ENCODE results near the gene SMARCA4.
A peak's percentile ranks its signal among the peaks of the same experiment; 100 is the strongest.

The SMARCA4 gene

DNA sequence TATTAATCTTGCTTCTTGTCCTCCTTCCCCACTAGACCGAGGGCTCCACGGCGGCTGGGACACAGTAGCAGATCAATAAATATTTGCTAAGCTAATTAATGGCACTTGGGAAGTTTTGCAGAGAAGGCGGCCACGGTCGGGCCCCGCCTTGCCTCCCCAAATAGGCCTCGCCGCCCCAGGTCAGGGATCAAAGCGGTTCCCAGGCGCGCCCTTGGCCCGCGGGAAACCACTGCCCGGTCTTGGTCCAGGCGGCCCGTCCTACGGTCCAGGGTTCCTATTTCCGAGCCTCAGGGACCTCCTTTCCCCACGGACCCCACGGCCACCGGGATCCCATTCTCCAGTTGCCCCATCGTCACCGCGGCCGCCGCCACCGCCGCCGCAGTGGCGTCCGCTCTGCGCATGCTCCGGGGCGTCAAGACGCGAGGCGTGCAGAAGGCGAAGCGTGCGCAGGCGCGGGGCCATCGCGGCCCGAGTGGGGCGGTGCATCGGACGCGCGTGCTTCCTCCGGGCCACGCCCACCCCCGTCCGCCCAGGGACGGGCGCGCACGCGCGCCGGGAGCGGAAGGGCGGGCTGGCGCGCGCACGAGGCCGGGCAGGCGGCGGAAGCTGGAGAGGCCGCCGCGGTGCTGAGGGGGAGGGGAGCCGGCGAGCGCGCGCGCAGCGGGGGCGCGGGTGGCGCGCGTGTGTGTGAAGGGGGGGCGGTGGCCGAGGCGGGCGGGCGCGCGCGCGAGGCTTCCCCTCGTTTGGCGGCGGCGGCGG is at the start of gene SMARCA4:
TSS of gene SMARCA4 (plus strand) at position 717 of the 759 bp plus-strand sequence. CDS start 23,122 bp downstream, outside the sequence.
- FAIRE-seq = no peak

- FAIRE-seq = no peak
Observed at GRCh38 chr19:10911579-10912363, 49.1 kb upstream of the SMARCA4 start.

DNA sequence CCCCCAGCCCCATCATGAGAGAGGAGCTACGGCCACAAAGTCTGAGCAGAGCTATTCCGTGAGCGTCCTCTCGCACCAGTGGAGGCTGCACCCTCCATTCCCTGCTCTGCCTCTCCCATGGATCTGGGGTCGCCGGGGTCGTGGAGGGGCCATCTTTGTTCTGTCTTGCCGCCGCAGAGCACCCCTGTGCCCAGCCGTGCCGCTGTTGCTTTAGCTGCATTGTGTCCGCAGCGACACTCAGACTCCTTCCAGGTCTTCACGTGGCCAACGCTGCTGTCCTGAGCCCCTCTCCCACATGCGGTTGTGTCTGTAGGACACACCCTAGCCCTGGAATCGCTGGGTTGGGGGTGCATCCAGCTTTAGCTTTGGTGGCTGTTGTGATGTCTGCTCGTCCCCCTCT is 48.2 kb upstream of the SMARCA4 start:
- FAIRE-seq = no peak

DNA sequence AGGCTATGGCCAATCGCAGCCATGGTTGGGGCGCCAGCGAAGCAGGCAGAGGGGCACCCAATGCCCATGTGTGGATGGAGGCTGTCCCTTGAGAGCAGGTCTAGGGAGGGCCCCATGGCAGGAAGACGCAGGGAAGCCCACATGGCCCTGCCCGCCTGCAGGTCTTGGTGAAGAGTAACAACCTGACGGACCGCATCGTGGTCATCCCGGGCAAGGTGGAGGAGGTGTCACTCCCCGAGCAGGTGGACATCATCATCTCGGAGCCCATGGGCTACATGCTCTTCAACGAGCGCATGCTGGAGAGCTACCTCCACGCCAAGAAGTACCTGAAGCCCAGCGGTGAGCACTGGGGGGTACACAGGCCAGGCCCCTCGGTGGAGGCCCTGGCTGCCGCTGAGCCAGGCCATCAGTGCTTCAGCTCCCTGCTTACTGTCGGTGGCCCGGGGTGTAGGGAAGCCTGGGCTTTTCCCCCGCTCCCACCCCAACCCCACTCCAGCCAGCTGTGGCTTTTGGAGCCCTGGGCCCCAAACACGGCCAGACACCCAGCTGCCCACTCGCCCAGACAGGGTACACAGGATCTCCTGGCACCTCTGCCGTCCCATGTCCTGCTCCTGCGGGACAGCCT is 47.0 kb upstream of the SMARCA4 start:
- no peak for FAIRE-seq

DNA sequence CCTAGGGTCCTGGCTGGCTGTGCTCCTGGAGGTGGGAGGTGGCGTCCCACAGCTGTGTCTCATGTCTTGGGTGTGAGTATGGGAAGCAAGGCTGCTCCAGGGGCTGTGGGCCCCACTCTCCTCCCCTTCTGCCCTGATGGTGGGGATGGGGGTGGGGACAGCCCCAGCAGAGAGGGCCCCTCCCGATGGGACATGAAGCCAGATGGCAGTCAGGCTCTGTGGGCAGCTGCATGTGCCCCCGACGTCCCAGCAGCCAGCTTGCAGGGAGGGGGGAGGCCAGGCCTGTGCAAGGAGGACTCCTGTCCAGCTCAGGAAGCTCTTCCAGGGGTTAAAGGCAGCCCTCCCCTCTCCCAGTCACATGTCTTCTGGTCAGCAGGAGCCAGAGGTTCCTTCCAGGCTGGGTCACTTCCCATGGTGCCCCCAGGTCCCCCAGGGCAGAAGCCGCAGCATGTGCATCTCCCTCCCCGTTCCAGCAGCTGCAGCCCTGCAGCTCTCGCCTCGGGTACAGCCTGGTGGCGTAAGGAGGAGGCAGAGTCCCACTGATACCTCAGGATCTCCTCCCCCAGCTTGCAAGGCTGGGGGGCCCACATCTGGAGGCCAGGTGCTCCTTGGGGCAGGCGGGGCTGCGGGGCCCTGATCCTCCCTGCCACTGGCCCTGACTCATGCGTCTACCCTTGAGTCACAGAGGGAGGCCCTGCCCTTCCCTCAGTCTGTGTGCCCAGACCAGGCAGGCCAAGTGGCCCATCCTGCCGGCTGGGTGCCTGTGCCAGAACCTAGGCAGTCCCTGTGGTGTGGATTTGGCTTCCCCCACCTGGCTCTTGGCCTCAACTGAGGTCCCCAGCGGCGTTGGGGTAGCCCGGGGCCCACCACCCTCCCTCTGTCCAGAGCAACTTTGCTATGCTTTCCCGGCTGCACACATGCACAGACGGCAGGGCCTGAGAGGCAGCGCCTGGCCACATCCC is 45.4 kb upstream of the SMARCA4 start:
- FAIRE-seq = no peak

GRCh38 chr19:10916602-10917001 is 44.2 kb upstream of the SMARCA4 start:
- no peak for FAIRE-seq

DNA sequence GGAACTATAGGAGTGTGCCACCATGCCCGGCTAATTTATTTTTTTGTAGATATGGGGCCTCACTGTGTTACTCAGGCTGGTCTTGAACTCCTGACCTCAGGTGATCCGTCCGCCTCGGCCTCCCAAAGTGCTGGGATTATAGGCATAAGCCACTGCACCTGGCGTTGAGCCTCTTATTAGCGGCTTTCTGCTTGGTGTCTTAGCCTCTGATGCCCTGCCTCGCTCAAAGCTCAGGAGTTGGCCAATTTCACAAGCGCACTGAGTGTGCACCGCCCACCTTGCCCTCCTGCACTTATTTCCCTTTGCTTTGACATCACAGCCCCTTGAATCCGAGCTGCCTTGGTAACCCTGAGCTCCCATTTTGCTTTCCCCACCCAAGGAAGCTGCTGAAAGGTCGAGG is 42.5 kb upstream of the SMARCA4 start:
- FAIRE-seq = no peak

GRCh38 chr19:10919352-10920287 is 41.2 kb upstream of the SMARCA4 start:
- FAIRE-seq = no peak

- FAIRE-seq = no peak
Observed at GRCh38 chr19:10920288-10920655, 40.6 kb upstream of the SMARCA4 start.

- FAIRE-seq = no peak
Observed at GRCh38 chr19:10920781-10921180, 40.0 kb upstream of the SMARCA4 start.

DNA sequence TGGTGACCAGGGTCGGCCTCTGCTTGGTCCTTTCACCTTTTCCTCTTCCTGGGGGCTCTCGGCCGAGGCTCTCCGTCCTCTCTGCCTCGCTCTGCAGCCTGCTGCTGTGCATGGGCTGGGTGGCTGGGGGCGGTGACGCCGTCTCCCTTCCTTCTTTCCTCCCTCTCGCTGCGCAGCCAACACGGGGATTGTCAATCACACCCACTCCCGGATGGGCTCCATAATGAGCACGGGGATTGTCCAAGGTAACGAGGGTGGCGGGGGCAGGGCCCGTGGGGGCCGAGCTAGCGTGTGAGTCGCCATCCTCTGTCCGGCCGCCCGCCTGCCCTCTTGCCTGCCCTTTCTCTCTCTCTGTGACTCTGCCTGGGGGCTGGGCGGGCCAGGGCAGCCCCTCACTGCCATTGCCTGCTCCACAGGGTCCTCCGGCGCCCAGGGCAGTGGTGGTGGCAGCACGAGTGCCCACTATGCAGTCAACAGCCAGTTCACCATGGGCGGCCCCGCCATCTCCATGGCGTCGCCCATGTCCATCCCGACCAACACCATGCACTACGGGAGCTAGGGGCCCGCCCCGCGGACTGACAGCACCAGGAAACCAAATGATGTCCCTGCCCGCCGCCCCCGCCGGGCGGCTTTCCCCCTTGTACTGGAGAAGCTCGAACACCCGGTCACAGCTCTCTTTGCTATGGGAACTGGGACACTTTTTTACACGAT is 39.5 kb upstream of the SMARCA4 start:
- no peak for FAIRE-seq

GRCh38 chr19:10921910-10922637 is 38.8 kb upstream of the SMARCA4 start:
- no peak for FAIRE-seq

GRCh38 chr19:10922638-10923014 is 38.2 kb upstream of the SMARCA4 start:
- no peak for FAIRE-seq

DNA sequence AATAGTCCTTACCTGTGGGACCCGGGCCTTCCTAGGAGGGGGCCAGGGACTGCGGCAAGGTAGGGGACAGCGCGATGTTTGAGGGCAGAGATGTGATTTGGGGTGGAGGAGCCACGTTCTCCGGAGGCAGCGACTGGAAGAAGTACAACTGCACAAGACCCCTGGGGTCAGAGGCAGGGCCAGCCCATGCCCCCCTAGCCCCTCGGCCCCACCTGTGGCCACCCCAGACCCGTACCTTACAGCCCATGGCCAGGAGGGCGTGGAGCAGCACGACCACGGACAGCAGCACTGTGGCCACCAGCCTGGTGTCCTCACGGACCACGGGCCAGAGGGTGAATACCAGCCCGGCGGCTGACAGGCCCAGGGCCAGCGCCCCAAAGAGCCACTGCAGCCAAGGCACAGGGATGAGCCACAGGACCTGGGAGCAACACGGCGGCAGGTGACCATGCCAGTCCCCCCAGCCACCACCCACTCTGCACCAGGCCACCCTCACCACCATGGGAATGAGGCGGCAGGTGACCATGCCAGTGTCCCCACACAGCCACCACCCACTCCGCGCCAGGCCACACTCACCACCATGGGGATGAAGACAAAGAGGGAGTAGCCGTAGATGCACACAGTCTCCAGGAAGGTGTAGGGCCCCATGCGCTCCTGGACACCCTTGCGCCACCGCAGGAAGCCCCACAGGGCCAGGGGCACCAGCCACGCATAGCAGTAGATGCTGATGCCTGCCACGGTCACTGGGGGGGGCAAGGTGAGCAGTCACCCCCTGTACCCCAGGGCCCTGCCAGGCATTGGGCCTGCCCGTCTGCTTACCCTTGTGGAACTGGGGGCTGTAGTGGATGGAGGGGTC is 37.3 kb upstream of the SMARCA4 start:
- no peak for FAIRE-seq

DNA sequence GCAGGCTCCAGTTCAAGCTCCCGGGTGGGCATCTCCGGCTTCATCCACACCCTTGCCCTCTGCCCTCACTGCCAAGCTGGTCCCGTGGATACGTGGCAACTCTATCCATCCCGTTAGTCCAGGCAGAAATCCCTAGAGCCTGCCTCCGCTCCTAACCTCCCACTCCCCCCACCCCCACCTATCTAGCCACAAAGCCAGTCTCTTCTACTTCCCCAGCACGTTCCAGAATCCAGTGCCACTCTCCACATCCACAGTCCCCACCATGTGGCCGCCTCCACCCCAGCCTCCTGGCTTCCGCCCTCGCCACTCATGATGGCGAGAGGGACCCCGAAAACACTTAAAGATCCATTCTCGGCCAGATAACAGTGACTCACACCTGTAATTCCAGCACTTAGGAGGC is 36.2 kb upstream of the SMARCA4 start:
- FAIRE-seq = no peak

DNA sequence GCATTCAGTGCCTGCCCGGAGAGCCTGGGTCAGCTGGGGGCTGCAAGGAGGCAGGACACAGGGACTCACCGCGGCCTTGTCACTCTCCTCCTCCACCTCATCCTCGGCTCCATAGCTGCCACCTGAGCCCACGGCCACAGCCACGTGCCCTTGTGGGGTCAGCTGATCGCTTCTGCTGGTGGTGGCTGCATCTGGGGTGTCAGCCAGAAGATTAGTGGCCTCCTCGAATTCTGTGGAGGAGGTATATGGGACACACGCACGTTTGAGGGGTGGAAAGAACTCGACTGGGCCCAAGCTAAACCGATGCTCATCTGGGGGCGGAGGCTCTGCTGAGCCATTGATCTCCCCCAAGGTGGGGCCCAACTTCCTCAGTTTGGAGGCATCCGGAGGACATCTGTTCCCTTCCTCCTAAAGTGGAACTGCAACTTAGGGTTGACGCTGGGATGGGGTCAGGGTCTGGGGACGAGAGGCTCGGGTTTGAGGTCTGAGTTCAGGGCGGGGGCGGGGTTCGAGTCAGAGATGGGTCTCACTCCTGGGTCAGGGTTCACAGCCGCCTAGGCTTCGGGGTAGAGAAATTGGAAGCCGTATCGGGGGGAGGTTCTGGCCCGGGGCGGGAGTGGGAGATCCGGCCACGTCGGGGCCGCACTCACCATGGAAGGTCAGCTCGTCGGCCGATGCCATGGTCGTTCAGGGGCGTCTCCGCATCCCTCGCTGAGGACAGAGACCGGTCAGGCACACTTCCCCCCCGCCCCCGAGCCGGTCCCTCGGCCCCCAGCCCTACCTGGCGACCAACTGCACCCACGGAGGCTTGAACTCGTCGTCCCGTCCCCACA is 32.9 kb upstream of the SMARCA4 start:
- no peak for FAIRE-seq

- FAIRE-seq = peak; percentile 89
Observed at GRCh38 chr19:10928563-10929401, 32.0 kb upstream of the SMARCA4 start, which contains the start of the genes TIMM29 and YIPF2. TSS of gene TIMM29 (plus strand) at chr19:10928811. CDS start at chr19:10928823, 12 bp downstream. TSS of gene YIPF2 (minus strand) at chr19:10928639. CDS start at chr19:10928410, 229 bp downstream.

Measured in G401.6 (cell line).